Cardiac muscle cell (in vitro differentiated cells and primary cell): ENCODE measurements around the gene C2CD5. TPM values are rescaled to one million over a fixed set of nuclear protein-coding genes. Genes with fewer than 3 reads are reported as not detected.
A peak's percentile ranks its signal among the peaks of the same experiment; 100 is the strongest.
"Not testable (repeated sequence)": the region's sequence is repeated elsewhere in the genome, so short reads cannot be mapped to it uniquely, and the experiment has no call there.

Source experiments
- DNase-seq, 2 donors: peaks; one replicate each; pipeline versions ENCODE4 v3.0.0 to v3.0.0-alpha.2; 2010 to 2017; ENCODE audit warnings: low read depth in 1 of 2, low spot score in 1 of 2
- H3K27ac ChIP-seq: fragments of 200-600 bp; sonication (generic); 2 replicates; pipeline ENCODE4 v1.5.1; 2016
- H3K27me3 ChIP-seq: fragments of 200-600 bp; sonication (generic); 2 replicates; pipeline ENCODE4 v1.6.0; 2016; ENCODE audit warnings: control low read depth
- H3K36me3 ChIP-seq: fragments of 200-600 bp; sonication (generic); 2 replicates; pipeline ENCODE4 v1.5.1; 2016; ENCODE audit warnings: control low read depth
- H3K4me1 ChIP-seq: fragments of 200-600 bp; sonication (generic); 2 replicates; pipeline ENCODE4 v1.8.1; 2017; ENCODE audit warnings: low read depth, mild to moderate bottlenecking, mixed run types
- H3K4me3 ChIP-seq: fragments of 200-600 bp; sonication (generic); 2 replicates; pipeline ENCODE4 v1.5.1; 2016; ENCODE audit warnings: mild to moderate bottlenecking
- H3K9me3 ChIP-seq: fragments of 200-600 bp; sonication (generic); 2 replicates; pipeline ENCODE4 v1.5.1; 2017; ENCODE audit warnings: low read depth, mild to moderate bottlenecking, control low read depth
- CTCF ChIP-seq: IDR thresholded peaks from 2 replicates; pipeline ENCODE4 v1.5.1; 2012; ENCODE audit warnings: low read depth, mild to moderate bottlenecking, low read length
- polyA plus RNA-seq: library from polyadenylated mRNA; unstranded; fragments of >200 nt; fragmentation: Nextera tagmentation; extraction: Ambion mirVana; gene quantifications from 2 replicates; pipeline ENCODE4 v1.2.1, GENCODE V29; 2016
- total RNA-seq: library from RNA; depleted of rRNA; stranded (reverse); fragments of >200 nt; gene quantifications from 2 replicates; pipeline ENCODE4 v1.2.3, GENCODE V29; 2016

The C2CD5 gene
- total and polyA plus RNA-seq, 2 experiments from 2014 or later: 16.5 to 22.2 TPM

GRCh38 chr12:22458298-22458937 lies 85.9 kb downstream of the C2CD5 start:
- Histone ChIP-seq H3K36me3 (no peaks in the 10 kb centered on the region), H3K9me3 (no peaks in the 10 kb centered on the region), H3K4me3 (no peak overlapping the region), H3K4me1 (no peaks in the 10 kb centered on the region), H3K27ac (no peak overlapping the region), H3K27me3 (no peaks in the 10 kb centered on the region)
- TF ChIP-seq CTCF: no peak
- DNase-seq: no peak

GRCh38 chr12:22457085-22457484 lies 87.3 kb downstream of the C2CD5 start:
- Histone ChIP-seq H3K27ac (no peak overlapping the region), H3K4me1 (no peaks in the 10 kb centered on the region), H3K9me3 (no peaks in the 10 kb centered on the region), H3K36me3 (no peaks in the 10 kb centered on the region), H3K4me3 (no peak overlapping the region), H3K27me3 (no peaks in the 10 kb centered on the region)
- no peak for DNase-seq
- TF ChIP-seq CTCF: no peak

GRCh38 chr12:22453511-22453910 lies 90.8 kb downstream of the C2CD5 start:
- no peak for DNase-seq
- peaks cover 5% of the 10 kb centered on the region for H3K36me3 ChIP-seq
- H3K9me3 ChIP-seq: no peaks in the 10 kb centered on the region
- TF ChIP-seq CTCF: no peak
- H3K27ac ChIP-seq: no peak overlapping the region
- no peaks in the 10 kb centered on the region for H3K27me3 ChIP-seq
- no peaks in the 10 kb centered on the region for H3K4me1 ChIP-seq
- no peak overlapping the region for H3K4me3 ChIP-seq

- Histone ChIP-seq H3K36me3 (peaks cover 5% of the 10 kb centered on the region), H3K4me3 (no peak overlapping the region), H3K9me3 (no peaks in the 10 kb centered on the region), H3K4me1 (no peaks in the 10 kb centered on the region), H3K27me3 (no peaks in the 10 kb centered on the region), H3K27ac (no peak overlapping the region)
- no peak for TF ChIP-seq CTCF
- no peak for DNase-seq
These were observed 97.1 kb downstream of the C2CD5 start for GRCh38 chr12:22447223-22447622.

GRCh38 chr12:22444317-22444665 lies 100.1 kb downstream of the C2CD5 start:
- not testable (repeated sequence) for H3K27ac ChIP-seq, H3K9me3 ChIP-seq, H3K36me3 ChIP-seq, H3K27me3 ChIP-seq, DNase-seq, H3K4me1 ChIP-seq, H3K4me3 ChIP-seq

- Histone ChIP-seq H3K27ac (no peak overlapping the region), H3K4me3 (no peak overlapping the region), H3K27me3 (no peaks in the 10 kb centered on the region), H3K9me3 (no peaks in the 10 kb centered on the region), H3K4me1 (no peaks in the 10 kb centered on the region), H3K36me3 (no peaks in the 10 kb centered on the region)
- peak; percentile 81 to 88 for DNase-seq
- peak; percentile 77 for TF ChIP-seq CTCF
These were observed 100.7 kb downstream of the C2CD5 start for GRCh38 chr12:22443379-22444316.
